IPS-20b (cell line): ENCODE measurements around the gene UST.

Experiments
- H3K27ac ChIP-seq: one replicate; pipeline ENCODE4 v1.5.1; 2013; ENCODE audit warnings: low read length
- H3K27me3 ChIP-seq: 2 replicates; pipeline ENCODE4 v1.6.1; 2013; ENCODE audit warnings: mild to moderate bottlenecking, low read length, inconsistent platforms; ENCODE audit not compliant: insufficient read depth
- H3K36me3 ChIP-seq: 2 replicates; pipeline ENCODE4 v1.6.1; 2013; ENCODE audit warnings: low read depth, mild to moderate bottlenecking, inconsistent platforms, low read length, moderate library complexity; ENCODE audit not compliant: insufficient read depth
- H3K4me1 ChIP-seq: 2 replicates; pipeline ENCODE4 v1.6.1; 2013; ENCODE audit warnings: mild to moderate bottlenecking, control low read depth, inconsistent platforms, low read length, moderate library complexity; ENCODE audit not compliant: insufficient read depth
- H3K4me3 ChIP-seq: 2 replicates; pipeline ENCODE4 v1.5.1; 2013; ENCODE audit warnings: mild to moderate bottlenecking, low read length, inconsistent platforms
- H3K9ac ChIP-seq: 2 replicates; pipeline ENCODE4 v1.6.1; 2013; ENCODE audit warnings: low read depth, mild to moderate bottlenecking, inconsistent platforms, low read length, moderate library complexity
- H3K9me3 ChIP-seq: 2 replicates; pipeline ENCODE4 v1.6.1; 2013; ENCODE audit warnings: mild to moderate bottlenecking, low read depth, low read length, inconsistent platforms; ENCODE audit not compliant: insufficient read depth

The UST gene

DNA sequence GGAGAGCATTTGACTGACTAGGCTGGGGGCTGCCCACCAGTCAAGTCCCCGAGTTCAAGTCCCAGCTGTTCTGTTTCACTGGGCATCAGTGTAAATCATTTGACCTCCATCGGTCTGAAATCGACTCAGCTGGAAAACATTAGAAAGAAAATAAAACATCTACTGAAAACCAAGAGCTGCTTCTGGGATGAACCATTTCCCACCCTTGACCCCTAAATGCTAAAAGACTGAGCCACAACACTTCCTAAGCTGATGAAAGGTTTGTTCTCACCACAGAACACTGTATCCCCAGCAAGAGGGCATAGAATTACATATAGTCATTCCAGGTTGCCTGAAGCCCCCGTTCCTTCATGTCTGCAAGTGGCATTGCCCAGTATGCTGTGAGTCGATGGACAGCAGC, 333.7 kb downstream of the UST start:
- Histone ChIP-seq H3K9me3 (no peaks in the 10 kb centered on the region), H3K4me3 (no peak overlapping the region), H3K4me1 (no peaks in the 10 kb centered on the region), H3K9ac (no peak overlapping the region), H3K27me3 (no peaks in the 10 kb centered on the region), H3K27ac (no peak overlapping the region), H3K36me3 (peaks cover 13% of the 10 kb centered on the region; the same call in 1 of the 2 replicates)

DNA sequence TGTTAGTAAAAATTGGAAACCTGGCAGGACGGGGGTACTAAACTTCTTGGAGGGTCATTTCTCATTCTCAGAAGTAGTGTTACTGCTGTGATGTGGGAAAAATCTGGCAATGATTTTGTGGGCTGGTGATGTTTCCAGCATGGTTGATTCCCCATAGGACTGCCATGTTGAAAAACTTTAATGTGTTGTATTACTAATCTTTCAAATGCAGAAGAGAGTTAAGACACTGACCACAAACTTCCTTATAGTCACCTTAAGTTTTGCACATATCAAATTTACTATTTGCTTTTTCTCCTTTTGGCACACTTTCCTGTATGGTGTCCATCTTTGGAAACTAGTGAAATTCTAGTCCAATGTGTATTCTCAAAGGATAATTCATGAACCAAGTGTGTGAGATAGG, 334.5 kb downstream of the UST start:
- H3K4me1 ChIP-seq = no peaks in the 10 kb centered on the region
- no peak overlapping the region for H3K27ac ChIP-seq
- peaks cover 8% of the 10 kb centered on the region; the same call in 1 of the 2 replicates for H3K36me3 ChIP-seq
- no peaks in the 10 kb centered on the region for H3K9me3 ChIP-seq
- no peak overlapping the region for H3K4me3 ChIP-seq
- H3K27me3 ChIP-seq = no peaks in the 10 kb centered on the region
- no peak overlapping the region for H3K9ac ChIP-seq

DNA sequence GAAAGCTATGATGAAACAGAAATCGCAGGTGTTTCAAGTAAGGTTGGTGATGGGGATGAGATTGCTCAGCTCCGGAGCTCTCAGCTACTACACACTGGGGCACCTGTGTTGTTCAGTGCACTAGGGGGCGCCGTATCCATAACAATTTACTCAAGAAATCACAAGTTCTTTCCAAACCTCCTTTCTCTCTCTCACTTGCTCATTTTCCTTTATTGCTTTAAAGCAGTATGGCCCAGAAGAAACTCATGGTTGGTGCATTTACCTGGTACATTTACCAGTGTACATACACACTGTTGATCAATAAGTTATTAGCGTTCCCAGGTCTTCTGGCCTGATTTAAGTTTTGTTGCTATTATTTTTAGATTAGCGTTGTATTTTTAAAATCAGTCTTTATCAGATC, 335.5 kb downstream of the UST start:
- peaks cover 4% of the 10 kb centered on the region; the same call in 1 of the 2 replicates for H3K36me3 ChIP-seq
- H3K9ac ChIP-seq = no peak overlapping the region
- no peaks in the 10 kb centered on the region for H3K9me3 ChIP-seq
- no peak overlapping the region for H3K27ac ChIP-seq
- H3K27me3 ChIP-seq = no peaks in the 10 kb centered on the region
- H3K4me3 ChIP-seq = no peak overlapping the region
- H3K4me1 ChIP-seq = no peaks in the 10 kb centered on the region

DNA sequence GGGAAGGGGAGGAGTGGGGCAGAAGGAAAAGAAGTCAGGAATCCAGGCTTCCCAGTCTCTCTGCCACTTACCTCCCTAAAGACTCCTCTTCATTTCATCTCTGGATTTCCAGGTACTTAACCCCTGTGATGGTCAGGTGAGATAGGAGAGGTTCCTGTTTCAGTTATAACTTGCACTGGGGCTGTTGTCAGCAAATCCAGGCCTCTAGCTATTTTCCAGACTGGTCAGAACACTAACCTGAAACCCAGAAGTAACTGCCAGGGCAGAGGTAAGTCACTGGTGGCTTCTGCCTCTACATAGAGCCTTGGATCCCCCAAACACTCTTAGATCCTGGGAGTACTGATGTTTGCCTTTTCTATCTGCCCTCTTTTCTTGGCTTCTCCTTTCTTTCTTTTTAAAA, 337.2 kb downstream of the UST start:
- H3K9ac ChIP-seq = no peak overlapping the region
- no peaks in the 10 kb centered on the region for H3K4me1 ChIP-seq
- H3K9me3 ChIP-seq = no peaks in the 10 kb centered on the region
- H3K27me3 ChIP-seq = no peaks in the 10 kb centered on the region
- no peak overlapping the region for H3K27ac ChIP-seq
- no peaks in the 10 kb centered on the region for H3K36me3 ChIP-seq
- no peak overlapping the region for H3K4me3 ChIP-seq

DNA sequence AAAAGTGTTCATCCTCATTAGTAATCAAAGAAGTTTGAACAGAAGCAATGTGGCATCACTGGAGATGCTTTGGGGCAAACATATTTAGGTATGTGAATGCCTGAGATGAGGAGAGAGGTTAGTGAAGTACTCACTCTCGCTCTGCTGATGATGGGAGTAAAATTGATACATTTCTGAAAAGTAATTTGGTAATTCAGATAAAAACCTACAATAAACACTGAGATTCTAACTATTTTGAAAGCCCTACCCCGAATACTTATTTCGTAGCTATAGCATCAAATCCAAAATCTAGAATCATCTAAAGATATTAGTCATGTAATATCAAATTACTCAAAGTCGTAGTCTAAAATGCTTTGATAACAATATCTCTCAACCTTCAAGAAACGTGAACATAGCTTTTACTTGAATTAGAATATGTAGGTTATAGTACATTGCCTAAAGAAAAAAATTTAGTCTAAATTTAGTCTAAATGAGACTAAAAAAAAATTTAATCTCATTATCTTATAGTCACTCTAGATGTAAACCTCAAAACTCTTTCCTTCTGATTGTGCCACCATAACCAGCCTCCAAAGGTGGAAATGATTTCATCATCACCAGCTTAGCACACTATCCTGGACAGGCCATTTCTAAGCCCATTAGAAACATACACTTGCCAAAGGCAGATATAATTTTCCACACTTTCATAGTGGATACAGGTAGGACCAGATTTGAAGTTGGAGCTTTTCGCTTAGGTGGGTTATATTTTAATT, 338.2 kb downstream of the UST start:
- Histone ChIP-seq H3K4me1 (no peaks in the 10 kb centered on the region), H3K36me3 (no peaks in the 10 kb centered on the region)

DNA sequence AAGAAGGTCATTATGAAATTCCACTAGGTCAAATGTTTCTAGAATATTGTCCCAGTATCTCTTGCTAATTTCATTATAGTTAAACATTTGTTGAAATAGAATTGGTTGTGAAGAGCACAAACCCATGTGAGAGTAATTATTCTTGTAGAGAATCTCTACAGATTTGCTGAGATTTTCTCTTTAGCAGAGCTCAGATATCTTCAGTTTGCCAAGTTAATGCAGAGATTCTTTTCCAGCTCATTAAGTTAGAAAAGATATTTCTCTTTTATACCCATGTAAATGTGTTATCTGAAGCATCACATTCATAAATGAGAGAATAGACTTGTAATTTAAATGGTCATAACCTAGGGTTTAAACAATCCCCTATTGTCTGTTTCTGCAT, 338.7 kb downstream of the UST start:
- Histone ChIP-seq H3K9me3 (no peaks in the 10 kb centered on the region), H3K4me3 (no peak overlapping the region), H3K36me3 (no peaks in the 10 kb centered on the region), H3K4me1 (no peaks in the 10 kb centered on the region), H3K27ac (no peak overlapping the region), H3K27me3 (no peaks in the 10 kb centered on the region), H3K9ac (no peak overlapping the region)

More for the DNA sequence above, 338.2 kb downstream of the UST start:
- no peaks in the 10 kb centered on the region for H3K9me3 ChIP-seq
- no peak overlapping the region for H3K4me3 ChIP-seq
- no peaks in the 10 kb centered on the region for H3K27me3 ChIP-seq
- H3K9ac ChIP-seq = no peak overlapping the region
- H3K27ac ChIP-seq = no peak overlapping the region

DNA sequence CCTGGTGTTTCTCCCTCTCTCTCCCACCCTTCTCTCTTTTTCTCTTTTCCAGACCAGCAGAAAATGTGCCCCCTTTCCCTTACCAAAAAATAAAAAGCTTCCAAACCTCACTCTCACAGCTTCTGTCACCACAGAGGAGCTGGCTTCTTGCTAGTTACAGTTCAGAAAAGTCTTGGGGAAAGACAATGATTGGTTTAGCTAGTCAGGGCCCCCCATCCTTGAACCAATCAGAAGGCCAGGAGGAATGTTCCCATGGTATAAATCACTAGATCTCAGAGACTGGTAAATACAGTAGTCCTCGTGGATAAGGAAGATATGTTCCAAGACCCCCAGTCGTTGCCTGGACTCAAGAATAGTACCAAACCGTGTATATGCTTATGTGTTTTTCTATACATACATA, 339.5 kb downstream of the UST start:
- Histone ChIP-seq H3K36me3 (no peaks in the 10 kb centered on the region), H3K27ac (no peak overlapping the region), H3K27me3 (no peaks in the 10 kb centered on the region), H3K4me3 (no peak overlapping the region), H3K9ac (no peak overlapping the region), H3K4me1 (no peaks in the 10 kb centered on the region), H3K9me3 (no peaks in the 10 kb centered on the region)

DNA sequence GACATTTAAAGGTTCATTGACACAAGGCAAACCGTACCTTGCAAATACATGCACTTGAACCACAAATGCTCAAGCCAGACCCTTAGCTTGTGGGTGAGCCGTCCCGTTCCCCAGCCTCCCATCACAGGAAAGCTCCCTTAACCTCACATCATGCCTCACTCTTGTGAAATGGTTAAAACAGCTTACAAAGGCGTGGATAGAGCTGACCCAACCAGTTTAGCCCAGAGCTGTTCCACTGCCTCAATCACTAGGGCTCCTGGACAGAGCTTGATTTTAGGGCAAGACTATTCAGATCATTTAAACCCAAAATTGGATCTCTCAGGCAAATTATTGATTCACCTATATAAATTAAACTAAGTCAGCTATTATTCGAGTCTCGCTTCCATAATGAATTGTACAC, 341.1 kb downstream of the UST start:
- H3K36me3 ChIP-seq = no peaks in the 10 kb centered on the region
- no peak overlapping the region for H3K27ac ChIP-seq
- H3K9ac ChIP-seq = no peak overlapping the region
- H3K27me3 ChIP-seq = no peaks in the 10 kb centered on the region
- no peak overlapping the region for H3K4me3 ChIP-seq
- no peaks in the 10 kb centered on the region for H3K4me1 ChIP-seq
- H3K9me3 ChIP-seq = no peaks in the 10 kb centered on the region

DNA sequence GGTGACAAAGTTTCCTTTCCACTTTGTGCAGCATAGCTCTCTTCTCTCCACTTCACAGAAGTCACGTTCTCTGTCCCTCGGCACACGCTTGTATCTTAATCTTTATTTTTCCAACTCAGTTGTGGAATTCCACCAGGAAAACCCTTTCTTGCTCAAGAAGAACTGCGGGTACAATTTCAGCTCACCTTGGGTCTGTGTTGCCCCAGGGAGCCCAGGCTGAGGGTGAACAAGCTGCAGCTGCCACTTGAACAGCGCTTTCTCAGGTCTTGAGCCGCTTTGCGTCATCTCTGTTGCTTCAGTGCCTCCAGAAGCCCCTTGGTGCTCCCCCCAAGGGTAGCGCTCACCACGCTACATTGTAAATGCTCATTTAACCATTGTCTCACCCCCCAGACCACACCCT, 341.5 kb downstream of the UST start:
- H3K4me1 ChIP-seq = no peaks in the 10 kb centered on the region
- H3K27me3 ChIP-seq = no peaks in the 10 kb centered on the region

DNA sequence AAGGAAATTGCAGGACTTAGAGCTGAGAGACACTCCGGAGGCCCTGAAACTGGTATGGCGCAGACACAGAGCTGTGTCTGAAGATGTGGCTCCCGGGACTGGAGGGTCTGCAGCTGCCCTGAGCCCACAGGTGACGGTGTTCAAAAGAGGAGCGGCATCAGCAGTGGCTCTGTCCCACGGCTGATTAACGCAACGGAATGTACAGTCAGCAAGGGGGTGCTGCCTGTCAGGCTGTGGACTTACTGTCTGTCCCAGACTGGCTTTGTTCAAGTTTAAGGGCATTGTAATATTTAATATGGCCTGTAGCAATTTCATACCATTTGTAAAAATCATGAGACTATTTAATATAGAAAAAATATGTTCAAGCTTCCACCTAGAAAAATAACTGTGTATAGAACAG, 342.7 kb downstream of the UST start:
- Histone ChIP-seq H3K27ac (no peak overlapping the region), H3K27me3 (no peaks in the 10 kb centered on the region), H3K9me3 (no peaks in the 10 kb centered on the region), H3K4me3 (no peak overlapping the region), H3K4me1 (peaks cover 9% of the 10 kb centered on the region; the same call in 1 of the 2 replicates), H3K36me3 (no peaks in the 10 kb centered on the region), H3K9ac (no peak overlapping the region)

More for the DNA sequence above, 341.5 kb downstream of the UST start:
- Histone ChIP-seq H3K4me3 (no peak overlapping the region), H3K9ac (no peak overlapping the region), H3K27ac (no peak overlapping the region), H3K9me3 (no peaks in the 10 kb centered on the region), H3K36me3 (no peaks in the 10 kb centered on the region)

DNA sequence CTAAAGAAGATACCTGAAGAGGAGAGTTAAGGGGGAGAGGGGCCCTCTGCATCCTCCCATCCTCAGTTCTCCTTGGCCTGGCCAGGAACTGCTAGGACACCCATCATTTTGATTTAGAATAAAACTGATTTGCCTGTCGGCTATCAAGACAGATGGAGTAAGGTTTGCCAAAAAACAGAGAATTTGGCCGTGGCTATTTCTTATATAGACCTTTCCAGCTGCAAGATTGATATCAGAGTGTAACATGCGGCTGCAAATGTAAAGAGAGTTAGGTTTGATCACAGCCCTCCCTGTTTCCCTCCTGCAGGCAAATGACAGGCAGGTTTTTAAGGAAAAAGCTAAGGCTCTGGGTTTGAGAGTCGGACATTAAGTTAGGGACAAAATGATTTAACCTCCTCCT, 344.1 kb downstream of the UST start:
- H3K9ac ChIP-seq = no peak overlapping the region
- no peaks in the 10 kb centered on the region for H3K9me3 ChIP-seq
- peaks cover 10% of the 10 kb centered on the region; the same call in 1 of the 2 replicates for H3K4me1 ChIP-seq
- no peaks in the 10 kb centered on the region for H3K36me3 ChIP-seq
- H3K4me3 ChIP-seq = no peak overlapping the region
- no peak overlapping the region for H3K27ac ChIP-seq
- no peaks in the 10 kb centered on the region for H3K27me3 ChIP-seq

DNA sequence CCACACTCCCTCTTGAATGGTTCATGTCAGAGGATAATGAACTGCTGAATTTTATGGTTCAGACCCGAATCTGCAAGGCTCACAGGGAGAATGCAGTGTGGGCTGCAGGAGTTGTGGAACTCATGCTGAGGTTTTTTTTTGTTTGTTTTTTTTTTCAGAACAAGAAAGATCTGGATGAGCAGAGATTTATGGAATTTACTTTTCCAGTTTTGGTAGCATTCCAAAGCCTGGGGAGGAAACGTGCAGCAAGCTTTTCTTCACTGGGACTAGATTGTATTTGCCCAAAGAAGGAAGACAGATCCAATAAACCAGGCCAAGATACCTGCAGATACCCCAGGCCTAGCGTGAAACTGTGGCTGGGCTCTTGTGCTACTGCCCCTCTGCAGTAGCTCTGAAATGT, 346.8 kb downstream of the UST start:
- H3K9ac ChIP-seq = no peak overlapping the region
- H3K4me1 ChIP-seq = peaks cover 10% of the 10 kb centered on the region; the same call in 1 of the 2 replicates
- no peaks in the 10 kb centered on the region for H3K27me3 ChIP-seq
- H3K36me3 ChIP-seq = no peaks in the 10 kb centered on the region
- H3K27ac ChIP-seq = no peak overlapping the region
- peaks cover 3% of the 10 kb centered on the region for H3K9me3 ChIP-seq
- no peak overlapping the region for H3K4me3 ChIP-seq
